ENCODE data around the gene UNC5C. TPM values are rescaled to one million over a fixed set of nuclear protein-coding genes. Genes with fewer than 3 reads are reported as not detected.

The UNC5C gene
- total RNA-seq, 1 experiment from 2014 or later, result not detected

DNA sequence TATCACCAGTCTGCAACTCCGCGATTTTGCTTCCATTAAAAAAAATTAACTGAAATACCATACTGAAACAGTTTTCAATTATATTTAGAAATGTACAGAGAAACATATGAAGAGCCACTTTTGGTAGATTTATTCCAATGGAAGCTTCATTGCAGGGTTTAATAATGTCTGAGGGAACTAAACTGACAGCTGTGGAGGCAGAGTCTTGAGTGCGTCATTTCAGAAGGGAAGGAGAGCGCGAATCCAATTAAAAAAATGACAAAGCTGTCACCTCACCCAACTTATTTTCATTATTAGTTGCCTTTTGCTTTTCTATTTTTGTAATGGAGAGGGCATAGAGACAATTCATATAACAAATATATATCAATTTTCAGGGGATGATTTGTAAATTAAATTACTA is 104.0 kb downstream of the UNC5C start:
- no peaks in the 10 kb centered on the region; the same call in 1 of the 2 replicates for H3K4me1 ChIP-seq
- H3K27me3 ChIP-seq (replicated peaks; ENCODE audit: control insufficient read depth, insufficient read depth, low read length), result no peaks in the 10 kb centered on the region
- ChIA-PET POLR2A (no interaction called here), CTCF (no interaction called here)
- Mint-ChIP-seq H3K9me3 (ENCODE audit: unreplicated experiment) (no peaks in the 10 kb centered on the region), H3K4me3 (ENCODE audit: unreplicated experiment) (no peak overlapping the region), H3K27me3 (ENCODE audit: insufficient read depth, unreplicated experiment) (no peaks in the 10 kb centered on the region), H3K27ac (ENCODE audit: unreplicated experiment) (no peak overlapping the region), H3K4me1 (ENCODE audit: low read depth, unreplicated experiment) (peaks cover 5% of the 10 kb centered on the region), H3K36me3 (ENCODE audit: insufficient read depth, unreplicated experiment) (no peaks in the 10 kb centered on the region)
- intact Hi-C loops (cut with micrococcal nuclease; ENCODE audit: unreplicated experiment), result no loop called here
- H3K36me3 ChIP-seq (ENCODE audit: control insufficient read depth, insufficient read depth, low read length), result no peaks in the 10 kb centered on the region
- TF ChIP-seq, protein P1, sequence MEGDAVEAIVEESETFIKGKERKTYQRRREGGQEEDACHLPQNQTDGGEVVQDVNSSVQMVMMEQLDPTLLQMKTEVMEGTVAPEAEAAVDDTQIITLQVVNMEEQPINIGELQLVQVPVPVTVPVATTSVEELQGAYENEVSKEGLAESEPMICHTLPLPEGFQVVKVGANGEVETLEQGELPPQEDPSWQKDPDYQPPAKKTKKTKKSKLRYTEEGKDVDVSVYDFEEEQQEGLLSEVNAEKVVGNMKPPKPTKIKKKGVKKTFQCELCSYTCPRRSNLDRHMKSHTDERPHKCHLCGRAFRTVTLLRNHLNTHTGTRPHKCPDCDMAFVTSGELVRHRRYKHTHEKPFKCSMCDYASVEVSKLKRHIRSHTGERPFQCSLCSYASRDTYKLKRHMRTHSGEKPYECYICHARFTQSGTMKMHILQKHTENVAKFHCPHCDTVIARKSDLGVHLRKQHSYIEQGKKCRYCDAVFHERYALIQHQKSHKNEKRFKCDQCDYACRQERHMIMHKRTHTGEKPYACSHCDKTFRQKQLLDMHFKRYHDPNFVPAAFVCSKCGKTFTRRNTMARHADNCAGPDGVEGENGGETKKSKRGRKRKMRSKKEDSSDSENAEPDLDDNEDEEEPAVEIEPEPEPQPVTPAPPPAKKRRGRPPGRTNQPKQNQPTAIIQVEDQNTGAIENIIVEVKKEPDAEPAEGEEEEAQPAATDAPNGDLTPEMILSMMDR (IDR thresholded peaks at IDR 0.05; ENCODE audit: insufficient read depth in 1 of 2, low read depth in 1 of 2, low read length in 1 of 2, severe bottlenecking in 1 of 2, unreplicated experiment in 1 of 2), result no peak
- no peaks in the 10 kb centered on the region for H3K9me3 ChIP-seq
- no peak overlapping the region for H3K4me3 ChIP-seq (ENCODE audit: low read depth, low read length)
- BruUV-seq (replicated peaks), result no TSS peak
- DNase-seq, result no peak

DNA sequence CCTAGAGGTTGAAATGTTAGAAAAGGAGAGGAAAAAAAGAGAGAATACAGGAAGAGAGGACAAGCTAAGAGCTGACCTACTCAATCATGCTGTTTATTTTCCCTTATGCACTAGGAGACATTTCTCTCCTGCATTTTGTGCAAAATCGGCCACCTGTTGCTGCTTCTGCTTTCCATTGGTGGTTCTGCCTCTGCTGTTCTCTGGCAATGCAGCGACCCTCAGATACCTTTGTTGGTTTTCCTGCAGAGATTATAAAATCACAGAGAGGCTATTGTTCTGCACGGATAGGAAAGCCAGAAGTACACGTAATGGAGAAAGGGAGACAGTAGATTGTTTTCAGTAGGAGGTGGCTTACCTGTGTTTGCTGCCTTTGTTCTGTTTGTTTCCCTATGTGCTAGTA is 108.9 kb downstream of the UNC5C start:
- Histone ChIP-seq H3K4me3 (ENCODE audit: low read depth, low read length) (no peak overlapping the region), H3K36me3 (ENCODE audit: control insufficient read depth, insufficient read depth, low read length) (no peaks in the 10 kb centered on the region), H3K4me1 (peaks cover 5% of the 10 kb centered on the region), H3K9me3 (no peaks in the 10 kb centered on the region), H3K27me3 (replicated peaks; ENCODE audit: control insufficient read depth, insufficient read depth, low read length) (no peaks in the 10 kb centered on the region)
- intact Hi-C loops (cut with micrococcal nuclease; ENCODE audit: unreplicated experiment), result no loop called here
- no peaks in the 10 kb centered on the region for H3K36me3 Mint-ChIP-seq (ENCODE audit: insufficient read depth, unreplicated experiment)
- H3K27me3 Mint-ChIP-seq (ENCODE audit: insufficient read depth, unreplicated experiment), result no peaks in the 10 kb centered on the region
- H3K4me1 Mint-ChIP-seq (ENCODE audit: low read depth, unreplicated experiment), result peaks cover 6% of the 10 kb centered on the region
- POLR2A ChIA-PET, result no interaction called here
- H3K9me3 Mint-ChIP-seq (ENCODE audit: unreplicated experiment), result no peaks in the 10 kb centered on the region
- TF ChIP-seq, protein P1 (IDR thresholded peaks at IDR 0.05; ENCODE audit: insufficient read depth in 1 of 2, low read depth in 1 of 2, low read length in 1 of 2, severe bottlenecking in 1 of 2, unreplicated experiment in 1 of 2), result no peak
- H3K4me3 Mint-ChIP-seq (ENCODE audit: unreplicated experiment), result no peak overlapping the region
- no peak overlapping the region for H3K27ac Mint-ChIP-seq (ENCODE audit: unreplicated experiment)
- BruUV-seq (replicated peaks), result no TSS peak
- no peak for DNase-seq
- CTCF ChIA-PET, result no interaction called here

DNA sequence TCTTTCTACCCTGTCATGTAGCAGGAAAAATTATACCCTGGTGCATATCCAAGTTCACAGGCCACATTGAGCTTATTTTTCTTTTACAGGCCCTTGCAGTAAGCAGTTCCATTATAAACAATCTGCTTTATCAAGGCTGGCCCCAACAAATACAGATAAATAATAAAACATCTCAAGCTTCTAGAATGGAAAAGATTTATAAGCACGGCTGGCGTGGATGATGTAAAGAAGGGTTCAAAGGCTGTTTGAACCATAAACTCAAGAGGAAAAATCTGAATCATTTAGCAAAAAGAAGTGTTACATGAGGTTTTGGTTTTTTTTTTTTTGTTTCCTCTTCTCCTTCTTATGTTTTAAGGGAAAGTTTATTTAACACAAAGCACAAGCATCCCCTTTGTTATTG is 109.7 kb downstream of the UNC5C start:
- no TSS peak for BruUV-seq (replicated peaks)

More for the DNA sequence above, 109.7 kb downstream of the UNC5C start:
- no peaks in the 10 kb centered on the region for H3K27me3 ChIP-seq (replicated peaks; ENCODE audit: control insufficient read depth, insufficient read depth, low read length)
- H3K4me3 Mint-ChIP-seq (ENCODE audit: unreplicated experiment), result no peak overlapping the region
- no peaks in the 10 kb centered on the region for H3K27me3 Mint-ChIP-seq (ENCODE audit: insufficient read depth, unreplicated experiment)
- ChIA-PET POLR2A (no interaction called here), CTCF (no interaction called here)
- DNase-seq, result no peak
- no peaks in the 10 kb centered on the region for H3K36me3 ChIP-seq (ENCODE audit: control insufficient read depth, insufficient read depth, low read length)
- no peaks in the 10 kb centered on the region for H3K9me3 ChIP-seq
- no peak overlapping the region for H3K4me3 ChIP-seq (ENCODE audit: low read depth, low read length)
- H3K27ac Mint-ChIP-seq (ENCODE audit: unreplicated experiment), result no peak overlapping the region
- TF ChIP-seq, protein P1 (IDR thresholded peaks at IDR 0.05; ENCODE audit: insufficient read depth in 1 of 2, low read depth in 1 of 2, low read length in 1 of 2, severe bottlenecking in 1 of 2, unreplicated experiment in 1 of 2), result no peak
- intact Hi-C loops (cut with micrococcal nuclease; ENCODE audit: unreplicated experiment), result no loop called here
- no peaks in the 10 kb centered on the region for H3K36me3 Mint-ChIP-seq (ENCODE audit: insufficient read depth, unreplicated experiment)
- peaks cover 10% of the 10 kb centered on the region for H3K4me1 Mint-ChIP-seq (ENCODE audit: low read depth, unreplicated experiment)
- H3K9me3 Mint-ChIP-seq (ENCODE audit: unreplicated experiment), result no peaks in the 10 kb centered on the region
- peaks cover 13% of the 10 kb centered on the region for H3K4me1 ChIP-seq
